Measurements from ENCODE around the gene THY1. TPM values are rescaled to one million over a fixed set of nuclear protein-coding genes. Genes with fewer than 3 reads are reported as not detected.

The THY1 gene
- total RNA-seq, 2 experiments from 2014 or later, result not detected

- no peak for TF ChIP-seq CTCF (IDR thresholded peaks at IDR 0.05)
- CTCF ChIA-PET, result no interaction called here
- no peaks in the 10 kb centered on the region for H3K4me1 Mint-ChIP-seq (ENCODE audit: low read depth)
These were observed 38.4 kb upstream of the THY1 start for GRCh38 chr11:119461229-119461963.

GRCh38 chr11:119460582-119460981 lies 37.6 kb upstream of the THY1 start:
- no peak for DNase-seq
- no peak for TF ChIP-seq CTCF (IDR thresholded peaks at IDR 0.05)
- POLR2A ChIA-PET, result no interaction called here
- no peak for ATAC-seq (ENCODE audit: poor library complexity)
- no peaks in the 10 kb centered on the region for H3K4me1 Mint-ChIP-seq (ENCODE audit: low read depth)
- H3K27me3 Mint-ChIP-seq, result peaks cover 38% of the 10 kb centered on the region
- intact Hi-C loops (cut with DNase I, micrococcal nuclease), result no loop called here
- Histone ChIP-seq H3K27ac (ENCODE audit: low read depth in 1 of 2, low read length in 2 of 2) (no peak overlapping the region), H3K9me3 (ENCODE audit: control insufficient read depth in 1 of 2, insufficient read depth in 1 of 2, low read length in 2 of 2) (peaks cover 0 to 5% of the 10 kb centered on the region in 2 experiments), H3K27me3 (ENCODE audit: control insufficient read depth in 1 of 2, insufficient read depth in 2 of 2, low read length in 2 of 2) (peaks cover 0 to 3% of the 10 kb centered on the region in 2 experiments), H3K4me1 (ENCODE audit: insufficient read depth, low read length) (no peaks in the 10 kb centered on the region), H3K4me3 (ENCODE audit: low read length) (no peak overlapping the region), H3K36me3 (ENCODE audit: insufficient read depth, low read length) (no peaks in the 10 kb centered on the region)
- no peaks in the 10 kb centered on the region for H3K36me3 Mint-ChIP-seq (ENCODE audit: low read depth)
- H3K9me3 Mint-ChIP-seq, result peaks cover 3% of the 10 kb centered on the region
- CTCF ChIA-PET, result no interaction called here
- no peak overlapping the region for H3K4me3 Mint-ChIP-seq
- H3K27ac Mint-ChIP-seq, result no peak overlapping the region

More at GRCh38 chr11:119461229-119461963, 38.4 kb upstream of the THY1 start:
- Mint-ChIP-seq H3K36me3 (ENCODE audit: low read depth) (no peaks in the 10 kb centered on the region), H3K27ac (no peak overlapping the region), H3K4me3 (no peak overlapping the region), H3K27me3 (peaks cover 36% of the 10 kb centered on the region), H3K9me3 (peaks cover 9% of the 10 kb centered on the region)
- POLR2A ChIA-PET, result no interaction called here
- Histone ChIP-seq H3K27me3 (ENCODE audit: control insufficient read depth in 1 of 2, insufficient read depth in 2 of 2, low read length in 2 of 2) (peaks cover 0 to 3% of the 10 kb centered on the region in 2 experiments), H3K4me3 (ENCODE audit: low read length) (no peak overlapping the region), H3K36me3 (ENCODE audit: insufficient read depth, low read length) (no peaks in the 10 kb centered on the region), H3K9me3 (ENCODE audit: control insufficient read depth in 1 of 2, insufficient read depth in 1 of 2, low read length in 2 of 2) (peaks cover 0 to 5% of the 10 kb centered on the region in 2 experiments), H3K4me1 (ENCODE audit: insufficient read depth, low read length) (no peaks in the 10 kb centered on the region), H3K27ac (ENCODE audit: low read depth in 1 of 2, low read length in 2 of 2) (no peak overlapping the region)
- intact Hi-C loops (cut with DNase I, micrococcal nuclease), result no loop called here
- ATAC-seq (ENCODE audit: poor library complexity) (no peak), DNase-seq (no peak)

- Histone ChIP-seq H3K4me3 (ENCODE audit: low read length) (no peak overlapping the region), H3K9me3 (ENCODE audit: control insufficient read depth in 1 of 2, insufficient read depth in 1 of 2, low read length in 2 of 2) (peaks cover 0 to 4% of the 10 kb centered on the region in 2 experiments), H3K4me1 (ENCODE audit: insufficient read depth, low read length) (no peaks in the 10 kb centered on the region), H3K27me3 (ENCODE audit: control insufficient read depth in 1 of 2, insufficient read depth in 2 of 2, low read length in 2 of 2) (peaks cover 0 to 7% of the 10 kb centered on the region in 2 experiments), H3K27ac (ENCODE audit: low read depth in 1 of 2, low read length in 2 of 2) (no peak overlapping the region), H3K36me3 (ENCODE audit: insufficient read depth, low read length) (no peaks in the 10 kb centered on the region)
- Mint-ChIP-seq H3K36me3 (ENCODE audit: low read depth) (no peaks in the 10 kb centered on the region), H3K4me1 (ENCODE audit: low read depth) (no peaks in the 10 kb centered on the region), H3K27ac (no peak overlapping the region), H3K4me3 (no peak overlapping the region), H3K27me3 (peaks cover 33% of the 10 kb centered on the region), H3K9me3 (no peaks in the 10 kb centered on the region)
- ChIA-PET CTCF (interaction anchor here (1.2 kb wide), 1 partner anchor 8 kb away, joined by 3 read pairs; no protein-coding TSS in a partner anchor), POLR2A (no interaction called here)
- DNase-seq (no peak), ATAC-seq (ENCODE audit: poor library complexity) (no peak)
- no peak for TF ChIP-seq CTCF (IDR thresholded peaks at IDR 0.05)
- intact Hi-C loops (cut with DNase I, micrococcal nuclease), result no loop called here
These were observed 37.1 kb upstream of the THY1 start for GRCh38 chr11:119460097-119460496.

Measured in CD4-positive, alpha-beta T cell (primary cell).